Esophagus muscularis mucosa (tissue), 3 donors: ENCODE data around the gene EVX2.

Source experiments
- EP300 ChIP-seq: sonication (generic); formaldehyde crosslinking; IDR thresholded peaks from one replicate; pipeline ENCODE4 v1.6.1; 2017; ENCODE audit warnings: antibody characterized with exemption
- TF ChIP-seq, protein P1 (sequence below), 3 experiments: fragments of 200-600 bp in 2 of 3; fragments of 450-650 bp in 1 of 3; sonication (generic) in 2 of 3; IDR thresholded peaks; one replicate each; pipeline ENCODE4 v1.5.1; 2017 to 2019; ENCODE audit warnings: antibody characterized with exemption in 3 of 3, mild to moderate bottlenecking in 2 of 3, moderate library complexity in 1 of 3

GRCh38 chr2:176076796-176077195, 7.0 kb downstream of the EVX2 start:
- no peak for TF ChIP-seq EP300
- TF ChIP-seq, protein P1, sequence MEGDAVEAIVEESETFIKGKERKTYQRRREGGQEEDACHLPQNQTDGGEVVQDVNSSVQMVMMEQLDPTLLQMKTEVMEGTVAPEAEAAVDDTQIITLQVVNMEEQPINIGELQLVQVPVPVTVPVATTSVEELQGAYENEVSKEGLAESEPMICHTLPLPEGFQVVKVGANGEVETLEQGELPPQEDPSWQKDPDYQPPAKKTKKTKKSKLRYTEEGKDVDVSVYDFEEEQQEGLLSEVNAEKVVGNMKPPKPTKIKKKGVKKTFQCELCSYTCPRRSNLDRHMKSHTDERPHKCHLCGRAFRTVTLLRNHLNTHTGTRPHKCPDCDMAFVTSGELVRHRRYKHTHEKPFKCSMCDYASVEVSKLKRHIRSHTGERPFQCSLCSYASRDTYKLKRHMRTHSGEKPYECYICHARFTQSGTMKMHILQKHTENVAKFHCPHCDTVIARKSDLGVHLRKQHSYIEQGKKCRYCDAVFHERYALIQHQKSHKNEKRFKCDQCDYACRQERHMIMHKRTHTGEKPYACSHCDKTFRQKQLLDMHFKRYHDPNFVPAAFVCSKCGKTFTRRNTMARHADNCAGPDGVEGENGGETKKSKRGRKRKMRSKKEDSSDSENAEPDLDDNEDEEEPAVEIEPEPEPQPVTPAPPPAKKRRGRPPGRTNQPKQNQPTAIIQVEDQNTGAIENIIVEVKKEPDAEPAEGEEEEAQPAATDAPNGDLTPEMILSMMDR (IDR thresholded peaks at IDR 0.05) = no peak
